Endothelial cell (in vitro differentiated cells): ENCODE results near the gene B4GALNT2. TPM values are rescaled to one million over a fixed set of nuclear protein-coding genes. Genes with fewer than 3 reads are reported as not detected.
"Not testable (repeated sequence)": the region's sequence is repeated elsewhere in the genome, so short reads cannot be mapped to it uniquely, and the experiment has no call there.

Experiments
- DNase-seq: peaks from one replicate; pipeline ENCODE4 v3.0.0; 2021; ENCODE audit warnings: low spot score
- H3K27ac Mint-ChIP-seq: one replicate; pipeline ENCODE4 v1.8.0; 2021; ENCODE audit warnings: mixed read lengths, inconsistent platforms; ENCODE audit not compliant: unreplicated experiment
- H3K27me3 Mint-ChIP-seq: one replicate; pipeline ENCODE4 v1.8.0; 2021; ENCODE audit warnings: mild to moderate bottlenecking, moderate library complexity, mixed read lengths, inconsistent platforms; ENCODE audit not compliant: unreplicated experiment
- H3K36me3 Mint-ChIP-seq: one replicate; pipeline ENCODE4 v1.8.0; 2021; ENCODE audit warnings: mild to moderate bottlenecking, low read depth, mixed read lengths, inconsistent platforms; ENCODE audit not compliant: unreplicated experiment
- H3K4me1 Mint-ChIP-seq: one replicate; pipeline ENCODE4 v1.8.0; 2021; ENCODE audit warnings: mild to moderate bottlenecking, mixed read lengths, inconsistent platforms; ENCODE audit not compliant: unreplicated experiment
- H3K4me3 Mint-ChIP-seq: one replicate; pipeline ENCODE4 v1.8.0; 2021; ENCODE audit warnings: mild to moderate bottlenecking, mixed read lengths, inconsistent platforms; ENCODE audit not compliant: unreplicated experiment
- H3K9me3 Mint-ChIP-seq: one replicate; pipeline ENCODE4 v1.8.0; 2021; ENCODE audit warnings: mixed read lengths, inconsistent platforms; ENCODE audit not compliant: unreplicated experiment
- long read RNA-seq: library from polyadenylated mRNA; unstranded; transcript quantifications from one replicate; pipeline ENCODE4 v2.0.0, GENCODE V29; 2020; ENCODE audit not compliant: unreplicated experiment
- total RNA-seq: library from RNA; stranded (reverse); fragmentation: NEBNext Ultra II Directional; extraction: Animal tissue kit (Norgen Biotek cat#: 25700); gene quantifications from one replicate; pipeline ENCODE4 v1.2.1, GENCODE V29; 2021; ENCODE audit not compliant: unreplicated experiment
- TF ChIP-seq, protein P1 (sequence below): fragments of 200-600 bp; sonication (generic); IDR thresholded peaks from one replicate; pipeline ENCODE4 v1.5.0; 2021; ENCODE audit warnings: antibody characterized with exemption; ENCODE audit not compliant: unreplicated experiment

Gene B4GALNT2, protein sequence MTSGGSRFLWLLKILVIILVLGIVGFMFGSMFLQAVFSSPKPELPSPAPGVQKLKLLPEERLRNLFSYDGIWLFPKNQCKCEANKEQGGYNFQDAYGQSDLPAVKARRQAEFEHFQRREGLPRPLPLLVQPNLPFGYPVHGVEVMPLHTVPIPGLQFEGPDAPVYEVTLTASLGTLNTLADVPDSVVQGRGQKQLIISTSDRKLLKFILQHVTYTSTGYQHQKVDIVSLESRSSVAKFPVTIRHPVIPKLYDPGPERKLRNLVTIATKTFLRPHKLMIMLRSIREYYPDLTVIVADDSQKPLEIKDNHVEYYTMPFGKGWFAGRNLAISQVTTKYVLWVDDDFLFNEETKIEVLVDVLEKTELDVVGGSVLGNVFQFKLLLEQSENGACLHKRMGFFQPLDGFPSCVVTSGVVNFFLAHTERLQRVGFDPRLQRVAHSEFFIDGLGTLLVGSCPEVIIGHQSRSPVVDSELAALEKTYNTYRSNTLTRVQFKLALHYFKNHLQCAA
- total RNA-seq: not detected
- long read RNA-seq: 0 reads

- Mint-ChIP-seq H3K27me3 (peaks cover 3% of the 10 kb centered on the region), H3K27ac (no peak within 1 kb of the TSS), H3K36me3 (peaks cover 15% of the 10 kb centered on the region), H3K4me3 (peak within 1 kb of the TSS; percentile 81), H3K9me3 (no peaks in the 10 kb centered on the region), H3K4me1 (peaks cover 3% of the 10 kb centered on the region)
- TF ChIP-seq, protein P1, sequence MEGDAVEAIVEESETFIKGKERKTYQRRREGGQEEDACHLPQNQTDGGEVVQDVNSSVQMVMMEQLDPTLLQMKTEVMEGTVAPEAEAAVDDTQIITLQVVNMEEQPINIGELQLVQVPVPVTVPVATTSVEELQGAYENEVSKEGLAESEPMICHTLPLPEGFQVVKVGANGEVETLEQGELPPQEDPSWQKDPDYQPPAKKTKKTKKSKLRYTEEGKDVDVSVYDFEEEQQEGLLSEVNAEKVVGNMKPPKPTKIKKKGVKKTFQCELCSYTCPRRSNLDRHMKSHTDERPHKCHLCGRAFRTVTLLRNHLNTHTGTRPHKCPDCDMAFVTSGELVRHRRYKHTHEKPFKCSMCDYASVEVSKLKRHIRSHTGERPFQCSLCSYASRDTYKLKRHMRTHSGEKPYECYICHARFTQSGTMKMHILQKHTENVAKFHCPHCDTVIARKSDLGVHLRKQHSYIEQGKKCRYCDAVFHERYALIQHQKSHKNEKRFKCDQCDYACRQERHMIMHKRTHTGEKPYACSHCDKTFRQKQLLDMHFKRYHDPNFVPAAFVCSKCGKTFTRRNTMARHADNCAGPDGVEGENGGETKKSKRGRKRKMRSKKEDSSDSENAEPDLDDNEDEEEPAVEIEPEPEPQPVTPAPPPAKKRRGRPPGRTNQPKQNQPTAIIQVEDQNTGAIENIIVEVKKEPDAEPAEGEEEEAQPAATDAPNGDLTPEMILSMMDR: no peak
- peak; percentile 20 for DNase-seq
Observed at GRCh38 chr17:49132699-49133364, at the start of gene B4GALNT2. B4GALNT2 (plus strand) TSS chr17:49132769; CDS start chr17:49132793, 24 bp downstream.

DNA sequence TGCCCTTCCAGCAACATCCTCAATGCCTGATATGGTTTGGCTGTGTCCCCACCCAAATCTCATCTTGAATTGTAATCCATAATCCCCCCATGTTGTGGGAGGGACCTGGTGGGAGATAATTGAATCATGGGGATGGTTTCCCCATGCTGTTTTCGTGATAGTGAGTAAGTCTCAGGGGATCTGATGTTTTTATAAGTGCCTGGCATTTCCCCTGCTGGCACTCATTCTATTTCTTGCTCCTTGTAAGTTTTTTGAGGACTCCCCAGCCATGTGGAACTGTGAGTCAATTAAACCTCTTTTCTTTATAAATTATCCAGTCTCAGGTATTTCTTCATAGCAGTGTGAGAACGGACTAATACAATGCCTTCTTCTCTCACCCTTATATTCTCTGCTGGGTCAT lies 47.5 kb upstream of the B4GALNT2 start:
- H3K27ac Mint-ChIP-seq, H3K9me3 Mint-ChIP-seq, H3K27me3 Mint-ChIP-seq, DNase-seq, H3K36me3 Mint-ChIP-seq, H3K4me1 Mint-ChIP-seq, H3K4me3 Mint-ChIP-seq: not testable (repeated sequence)

GRCh38 chr17:49085565-49086315 lies 46.8 kb upstream of the B4GALNT2 start:
- no peak overlapping the region for H3K27ac Mint-ChIP-seq
- H3K36me3 Mint-ChIP-seq: peaks cover 4% of the 10 kb centered on the region
- no peak for DNase-seq
- H3K4me1 Mint-ChIP-seq: peaks cover 3% of the 10 kb centered on the region
- peaks cover 3% of the 10 kb centered on the region for H3K27me3 Mint-ChIP-seq
- H3K4me3 Mint-ChIP-seq: no peak overlapping the region
- TF ChIP-seq, protein P1: no peak
- no peaks in the 10 kb centered on the region for H3K9me3 Mint-ChIP-seq

DNA sequence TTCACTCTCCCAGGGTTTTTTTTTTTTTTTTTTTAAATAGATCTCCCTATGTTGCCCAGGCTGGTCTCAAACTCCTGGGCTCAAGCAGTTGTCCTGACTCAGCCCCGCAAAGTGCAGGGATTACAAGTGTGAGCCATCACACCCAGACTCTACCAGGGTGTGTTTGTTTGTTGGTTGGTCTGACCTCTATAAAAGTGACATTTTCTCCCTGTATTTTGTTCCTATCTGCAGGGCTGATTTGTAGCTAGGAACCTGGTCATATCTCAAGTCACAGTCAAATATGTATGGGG lies 46.3 kb upstream of the B4GALNT2 start:
- no peak overlapping the region for H3K4me3 Mint-ChIP-seq
- TF ChIP-seq, protein P1: no peak
- no peaks in the 10 kb centered on the region for H3K9me3 Mint-ChIP-seq
- H3K4me1 Mint-ChIP-seq: peaks cover 3% of the 10 kb centered on the region
- peaks cover 4% of the 10 kb centered on the region for H3K36me3 Mint-ChIP-seq
- no peak for DNase-seq
- H3K27me3 Mint-ChIP-seq: peaks cover 3% of the 10 kb centered on the region
- H3K27ac Mint-ChIP-seq: no peak overlapping the region

GRCh38 chr17:49086649-49087048 lies 45.9 kb upstream of the B4GALNT2 start:
- H3K4me1 Mint-ChIP-seq: peaks cover 3% of the 10 kb centered on the region
- H3K27me3 Mint-ChIP-seq: peaks cover 3% of the 10 kb centered on the region

More at GRCh38 chr17:49086649-49087048, 45.9 kb upstream of the B4GALNT2 start:
- no peaks in the 10 kb centered on the region for H3K9me3 Mint-ChIP-seq
- H3K27ac Mint-ChIP-seq: no peak overlapping the region
- DNase-seq: no peak
- H3K36me3 Mint-ChIP-seq: peaks cover 4% of the 10 kb centered on the region
- TF ChIP-seq, protein P1: no peak
- no peak overlapping the region for H3K4me3 Mint-ChIP-seq
